Osteoblast (primary cell): ENCODE data around the gene CLK3. TPM values are rescaled to one million over a fixed set of nuclear protein-coding genes. Genes with fewer than 3 reads are reported as not detected.

Source experiments
- DNase-seq: peaks from one replicate; pipeline ENCODE4 v3.0.0; 2011; ENCODE audit warnings: low spot score, mixed read lengths; ENCODE audit not compliant: insufficient read length; ENCODE audit errors: missing footprints
- H2AFZ ChIP-seq: 2 replicates; pipeline ENCODE4 v1.6.0; 2011; ENCODE audit warnings: mild to moderate bottlenecking, low read length
- H3K27ac ChIP-seq: 2 replicates; pipeline ENCODE4 v1.5.1; 2011; ENCODE audit warnings: mild to moderate bottlenecking, low read depth, low read length, moderate library complexity
- H3K27me3 ChIP-seq: 2 replicates; pipeline ENCODE4 v1.6.0; 2012; ENCODE audit warnings: mild to moderate bottlenecking, control low read depth, inconsistent platforms, low read length, moderate library complexity; ENCODE audit not compliant: insufficient read depth
- H3K36me3 ChIP-seq: 2 replicates; pipeline ENCODE4 v1.5.1; 2011; ENCODE audit warnings: mild to moderate bottlenecking, low read length, control low read depth, moderate library complexity; ENCODE audit not compliant: insufficient read depth
- H3K4me1 ChIP-seq: 2 replicates; pipeline ENCODE4 v1.5.1; 2011; ENCODE audit warnings: mild to moderate bottlenecking, low read length, control low read depth, moderate library complexity; ENCODE audit not compliant: insufficient read depth
- H3K4me2 ChIP-seq: 2 replicates; pipeline ENCODE4 v1.6.0; 2011; ENCODE audit warnings: mild to moderate bottlenecking, low read length; ENCODE audit not compliant: insufficient read depth
- H3K4me3 ChIP-seq: fragments of 200-600 bp; sonication (generic); 3 replicates; pipeline ENCODE4 v1.5.1; 2012; ENCODE audit warnings: mild to moderate bottlenecking, low read length, inconsistent platforms; ENCODE audit not compliant: insufficient read depth
- H3K79me2 ChIP-seq: 2 replicates; pipeline ENCODE4 v1.6.0; 2012; ENCODE audit warnings: mild to moderate bottlenecking, low read length, control low read depth, inconsistent platforms; ENCODE audit not compliant: insufficient read depth
- H3K9me3 ChIP-seq: 2 replicates; pipeline ENCODE4 v1.5.1; 2011; ENCODE audit warnings: low read depth, low read length, control low read depth
- H4K20me1 ChIP-seq: 2 replicates; pipeline ENCODE4 v1.6.0; 2012; ENCODE audit warnings: mild to moderate bottlenecking, low read length, control low read depth; ENCODE audit not compliant: insufficient read depth
- total RNA-seq: library from RNA; depleted of rRNA; stranded (reverse); fragments of >200 nt; gene quantifications from 2 replicates; pipeline ENCODE4 v1.2.3, GENCODE V29; 2012
- TF ChIP-seq, protein P1 (sequence below): IDR thresholded peaks from 2 replicates; pipeline ENCODE4 v1.5.1; 2011; ENCODE audit warnings: mild to moderate bottlenecking, low read depth, low read length, moderate library complexity; ENCODE audit errors: extremely low read depth

The CLK3 gene
- total RNA-seq, 1 donor = 47.0 TPM

DNA sequence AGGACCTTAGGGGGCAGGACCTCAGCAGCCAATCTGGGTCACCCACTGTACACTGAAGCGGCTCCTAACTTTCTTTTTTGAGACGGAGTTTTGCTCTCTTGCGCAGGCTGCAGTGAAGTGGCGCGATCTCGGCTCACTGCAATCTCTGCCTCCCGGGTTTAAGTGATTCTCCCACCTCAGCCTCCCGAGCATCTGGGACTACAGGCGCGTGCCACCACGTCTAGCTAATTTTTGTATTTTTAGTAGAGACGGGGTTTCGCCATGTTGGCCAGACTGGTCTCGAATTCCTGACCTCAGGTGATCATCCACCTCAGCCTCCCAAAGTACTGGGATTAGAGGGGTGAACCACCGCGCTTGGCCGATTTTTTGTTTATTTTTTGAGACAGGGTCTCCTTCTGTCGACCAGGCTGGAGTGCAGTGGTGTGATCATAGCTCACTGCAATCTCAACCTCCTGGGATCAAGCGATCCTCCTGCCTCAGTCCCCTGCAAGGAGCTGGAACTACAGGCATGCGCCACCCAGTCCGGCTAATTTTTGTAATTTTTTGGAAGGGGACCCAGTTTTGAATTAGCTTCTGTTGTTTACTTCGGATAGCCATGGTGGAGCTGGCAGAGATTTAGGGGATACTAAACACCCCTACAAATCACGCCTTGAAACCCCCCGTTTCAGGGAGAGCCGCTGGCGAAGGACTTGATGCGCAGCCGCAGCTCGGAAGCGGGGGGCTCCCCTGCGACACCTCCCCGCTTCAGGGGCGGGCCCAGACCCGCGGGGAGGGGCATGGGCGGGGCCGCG, 1.5 kb upstream of the CLK3 start:
- Histone ChIP-seq H3K4me2 (peak overlapping the region; percentile 85), H4K20me1 (peaks cover 29% of the 10 kb centered on the region), H3K27me3 (peaks cover 7% of the 10 kb centered on the region), H3K4me1 (peaks cover 21% of the 10 kb centered on the region), H3K9me3 (no peaks in the 10 kb centered on the region), H3K27ac (no peak overlapping the region), H2AFZ (peak overlapping the region; percentile 76), H3K79me2 (peaks cover 40% of the 10 kb centered on the region), H3K4me3 (peak overlapping the region; percentile 87), H3K36me3 (peaks cover 2% of the 10 kb centered on the region)
- DNase-seq = no peak
- TF ChIP-seq, protein P1, sequence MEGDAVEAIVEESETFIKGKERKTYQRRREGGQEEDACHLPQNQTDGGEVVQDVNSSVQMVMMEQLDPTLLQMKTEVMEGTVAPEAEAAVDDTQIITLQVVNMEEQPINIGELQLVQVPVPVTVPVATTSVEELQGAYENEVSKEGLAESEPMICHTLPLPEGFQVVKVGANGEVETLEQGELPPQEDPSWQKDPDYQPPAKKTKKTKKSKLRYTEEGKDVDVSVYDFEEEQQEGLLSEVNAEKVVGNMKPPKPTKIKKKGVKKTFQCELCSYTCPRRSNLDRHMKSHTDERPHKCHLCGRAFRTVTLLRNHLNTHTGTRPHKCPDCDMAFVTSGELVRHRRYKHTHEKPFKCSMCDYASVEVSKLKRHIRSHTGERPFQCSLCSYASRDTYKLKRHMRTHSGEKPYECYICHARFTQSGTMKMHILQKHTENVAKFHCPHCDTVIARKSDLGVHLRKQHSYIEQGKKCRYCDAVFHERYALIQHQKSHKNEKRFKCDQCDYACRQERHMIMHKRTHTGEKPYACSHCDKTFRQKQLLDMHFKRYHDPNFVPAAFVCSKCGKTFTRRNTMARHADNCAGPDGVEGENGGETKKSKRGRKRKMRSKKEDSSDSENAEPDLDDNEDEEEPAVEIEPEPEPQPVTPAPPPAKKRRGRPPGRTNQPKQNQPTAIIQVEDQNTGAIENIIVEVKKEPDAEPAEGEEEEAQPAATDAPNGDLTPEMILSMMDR = no peak

DNA sequence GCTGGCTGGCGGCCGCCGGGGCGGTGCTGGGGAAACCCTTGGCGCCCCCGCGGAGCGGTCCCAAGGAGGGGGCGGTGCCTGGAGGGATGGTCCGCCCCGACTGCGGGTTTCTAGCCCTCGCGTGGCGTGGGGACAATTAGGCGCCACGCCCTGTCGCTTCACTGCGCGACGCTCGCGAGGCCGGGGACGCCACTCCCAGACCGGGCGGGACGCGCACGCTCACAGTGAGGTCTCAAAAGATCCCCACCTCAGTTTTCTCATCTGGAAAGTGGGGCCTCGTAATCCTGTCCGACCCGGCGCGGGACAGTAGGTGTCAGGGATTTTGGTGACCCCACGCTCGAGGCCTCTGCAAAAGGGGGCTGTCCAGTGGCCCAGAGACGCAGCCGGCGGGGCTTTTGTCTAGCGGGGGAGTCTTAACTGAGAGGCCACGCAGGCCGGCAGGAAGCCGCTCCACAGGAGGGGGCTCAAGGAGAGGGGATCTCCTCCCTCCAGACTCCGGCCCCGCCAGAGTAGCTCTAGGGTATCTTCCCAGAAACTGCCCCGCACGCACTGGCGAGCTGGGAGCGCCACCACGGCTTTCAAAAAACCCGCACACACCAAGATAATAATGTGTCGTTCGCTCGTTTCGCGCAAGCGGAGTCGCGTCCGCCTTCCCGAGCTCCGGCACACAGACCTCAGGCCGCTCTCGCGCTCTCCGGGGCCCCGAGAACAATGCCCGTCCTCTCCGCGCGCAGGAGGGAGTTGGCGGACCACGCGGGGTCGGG, 710 bp upstream of the CLK3 start:
- peak; percentile 99 for DNase-seq
- Histone ChIP-seq H3K4me1 (peaks cover 21% of the 10 kb centered on the region), H3K27me3 (peaks cover 7% of the 10 kb centered on the region)

DNA sequence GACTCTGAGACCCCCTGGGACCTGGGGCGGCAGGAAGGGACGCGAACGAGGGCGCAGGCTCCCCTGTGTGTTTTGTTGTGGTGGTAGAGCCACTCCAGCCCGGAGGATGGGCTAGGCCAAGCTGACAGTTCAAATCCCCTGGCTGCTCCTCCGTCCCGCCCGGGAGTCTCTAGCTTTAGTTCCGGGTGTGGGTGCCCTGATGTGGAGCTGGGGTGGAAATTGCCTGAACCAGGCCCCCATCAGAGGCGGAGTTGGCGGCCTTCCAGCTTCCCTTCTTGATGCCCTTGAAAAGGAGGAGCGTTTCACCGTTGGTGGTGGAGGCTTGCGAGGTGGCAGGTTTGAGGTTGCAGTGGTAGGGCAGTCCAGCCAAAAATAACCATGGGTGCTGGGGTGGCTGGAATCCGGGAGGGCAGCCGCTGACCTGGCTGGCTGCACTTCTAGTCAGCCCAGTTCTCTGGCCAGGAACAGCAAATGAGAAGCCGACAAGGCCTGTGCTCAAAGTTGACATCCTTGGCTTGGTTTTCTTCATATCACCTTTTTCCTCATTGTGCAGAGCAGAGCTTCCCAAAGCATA, 817 bp downstream of the CLK3 start:
- peaks cover 21% of the 10 kb centered on the region for H3K4me1 ChIP-seq
- H3K36me3 ChIP-seq = peaks cover 25% of the 10 kb centered on the region
- H3K4me2 ChIP-seq = peak overlapping the region; percentile 85
- H4K20me1 ChIP-seq = peaks cover 49% of the 10 kb centered on the region
- peak overlapping the region; percentile 88 for H3K27ac ChIP-seq
- peak; percentile 98 for DNase-seq
- H3K79me2 ChIP-seq = peaks cover 63% of the 10 kb centered on the region
- peak overlapping the region; percentile 44 for H2AFZ ChIP-seq
- peaks cover 4% of the 10 kb centered on the region for H3K27me3 ChIP-seq
- no peaks in the 10 kb centered on the region for H3K9me3 ChIP-seq
- peak overlapping the region; percentile 87 for H3K4me3 ChIP-seq
- TF ChIP-seq, protein P1 = no peak

More for the DNA sequence above, 710 bp upstream of the CLK3 start:
- H3K4me3 ChIP-seq = peak overlapping the region; percentile 87
- H4K20me1 ChIP-seq = peaks cover 34% of the 10 kb centered on the region
- H3K4me2 ChIP-seq = peak overlapping the region; percentile 85
- H3K79me2 ChIP-seq = peaks cover 48% of the 10 kb centered on the region
- peak overlapping the region; percentile 88 for H3K27ac ChIP-seq
- peak overlapping the region; percentile 87 for H2AFZ ChIP-seq
- H3K9me3 ChIP-seq = no peaks in the 10 kb centered on the region
- H3K36me3 ChIP-seq = peaks cover 10% of the 10 kb centered on the region
- TF ChIP-seq, protein P1 = no peak
